Measurements from ENCODE around the gene MYH14.

DNA sequence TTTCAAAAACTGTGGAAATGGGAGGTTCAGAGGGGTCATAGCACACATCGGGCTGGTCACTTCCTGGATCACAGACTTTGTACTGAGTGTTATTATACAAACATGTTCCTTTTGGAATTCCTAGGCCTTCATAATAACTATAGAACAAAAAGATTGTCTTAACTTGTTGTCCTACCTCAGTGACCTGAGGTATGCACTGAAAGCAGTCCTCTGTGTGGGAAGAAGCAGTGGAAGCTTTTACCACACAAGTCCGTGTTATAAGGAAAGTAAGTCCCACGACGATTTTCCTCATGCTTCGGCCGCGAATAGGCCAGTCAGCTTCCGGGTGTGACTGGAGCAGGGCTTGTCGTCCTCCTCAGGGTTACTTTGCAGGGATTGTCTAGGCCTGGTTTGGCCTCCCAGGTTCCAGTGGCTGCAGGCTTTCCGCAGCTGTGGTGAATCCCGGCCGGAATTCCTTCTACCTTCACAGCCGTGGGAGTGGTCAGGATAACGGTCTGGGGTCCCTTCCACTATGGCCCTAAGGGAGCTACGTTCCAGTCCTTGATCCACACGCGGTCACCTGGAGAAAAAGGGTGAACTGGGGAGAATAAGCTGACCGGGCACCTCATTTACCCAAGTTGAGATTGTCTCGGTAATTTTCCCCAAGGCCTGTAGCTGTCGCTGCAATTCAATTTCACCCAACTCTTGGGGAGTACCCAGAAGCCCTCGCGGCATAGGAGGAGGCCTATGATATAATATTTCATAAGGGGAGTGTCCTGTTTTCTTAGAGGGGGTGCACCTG, 146.0 kb downstream of the MYH14 start:
- TF ChIP-seq MAFK (conservative IDR thresholded peaks at IDR 0.05 in 1 of 2, IDR thresholded peaks at IDR 0.05 in 1 of 2; ENCODE audit: low read length in 2 of 2) (no peak), SIN3A (IDR thresholded peaks at IDR 0.05; ENCODE audit: borderline replicate concordance, low read depth, low read length) (no peak)
